Ishikawa (cell line): Measurements from ENCODE around the gene UNC13A.
A peak's percentile ranks its signal among the peaks of the same experiment; 100 is the strongest.

Experiments
- CEBPB ChIP-seq: IDR thresholded peaks from 2 replicates; pipeline ENCODE4 v1.6.1; 2012
- CREB1 ChIP-seq: IDR thresholded peaks from 2 replicates; pipeline ENCODE4 v1.6.1; 2012; ENCODE audit warnings: low read depth
- EGR1 ChIP-seq: IDR thresholded peaks from 2 replicates; pipeline ENCODE4 v1.6.1; 2012
- EP300 ChIP-seq: IDR thresholded peaks from 2 replicates; pipeline ENCODE4 v1.6.1; 2012; ENCODE audit warnings: borderline replicate concordance
- FOXM1 ChIP-seq: IDR thresholded peaks from 2 replicates; pipeline ENCODE4 v1.6.1; 2012; ENCODE audit warnings: low read depth, borderline replicate concordance
- MAX ChIP-seq: IDR thresholded peaks from 2 replicates; pipeline ENCODE4 v1.6.1; 2012
- NFIC ChIP-seq: IDR thresholded peaks from 2 replicates; pipeline ENCODE4 v1.6.1; 2012
- RAD21 ChIP-seq: IDR thresholded peaks from 2 replicates; pipeline ENCODE4 v1.6.1; 2012; ENCODE audit warnings: low read depth
- REST ChIP-seq: IDR thresholded peaks from 2 replicates; pipeline ENCODE4 v1.6.1; 2012; ENCODE audit warnings: low read depth, mild to moderate bottlenecking
- TAF1 ChIP-seq: IDR thresholded peaks from 2 replicates; pipeline ENCODE4 v1.6.1; 2012; ENCODE audit warnings: low read depth, mild to moderate bottlenecking
- TCF12 ChIP-seq: IDR thresholded peaks from 2 replicates; pipeline ENCODE4 v1.6.1; 2012; ENCODE audit warnings: low read depth
- TEAD4 ChIP-seq: IDR thresholded peaks from 2 replicates; pipeline ENCODE4 v1.6.1; 2012
- USF1 ChIP-seq: IDR thresholded peaks from 2 replicates; pipeline ENCODE4 v1.6.1; 2012
- YY1 ChIP-seq: IDR thresholded peaks from 2 replicates; pipeline ENCODE4 v1.6.1; 2012; ENCODE audit warnings: low read depth
- ZBTB7A ChIP-seq: IDR thresholded peaks from 2 replicates; pipeline ENCODE4 v1.6.1; 2012; ENCODE audit warnings: low read depth

The UNC13A gene

GRCh38 chr19:17687857-17688784, at the start of gene UNC13A:
TSS of gene UNC13A (minus strand) at chr19:17688354. CDS start at chr19:17688199, 155 bp downstream.
- TF ChIP-seq FOXM1, result no peak
- no peak for TF ChIP-seq CEBPB
- no peak for TF ChIP-seq TEAD4
- no peak for TF ChIP-seq TCF12
- no peak for TF ChIP-seq EGR1
- TF ChIP-seq EP300, result no peak
- no peak for TF ChIP-seq NFIC
- no peak for TF ChIP-seq RAD21
- TF ChIP-seq YY1, result peak; percentile 95
- TF ChIP-seq CREB1, result peak; percentile 77; the same call in 1 of the 2 replicates
- TF ChIP-seq ZBTB7A, result peak; percentile 72; the same call in 1 of the 2 replicates
- no peak for TF ChIP-seq TAF1
- peak; percentile 91 for TF ChIP-seq REST
- TF ChIP-seq MAX, result peak; percentile 73
- TF ChIP-seq USF1, result no peak

GRCh38 chr19:17737690-17738153, 49.6 kb upstream of the UNC13A start:
- no peak for TF ChIP-seq REST
- TF ChIP-seq YY1, result no peak
- no peak for TF ChIP-seq TEAD4
- TF ChIP-seq TCF12, result no peak
- no peak for TF ChIP-seq RAD21
- no peak for TF ChIP-seq EGR1
- TF ChIP-seq CEBPB, result no peak
- TF ChIP-seq TAF1, result no peak
- no peak for TF ChIP-seq MAX
- TF ChIP-seq ZBTB7A, result no peak
- TF ChIP-seq EP300, result no peak
- no peak for TF ChIP-seq USF1

GRCh38 chr19:17735410-17735809, 47.3 kb upstream of the UNC13A start:
- TF ChIP-seq RAD21 (no peak), EGR1 (no peak), USF1 (no peak), REST (no peak), ZBTB7A (no peak), TCF12 (no peak), CREB1 (no peak), MAX (no peak), NFIC (no peak), CEBPB (no peak), TAF1 (no peak), FOXM1 (no peak), TEAD4 (no peak), EP300 (no peak), YY1 (no peak)
